Lower leg skin (tissue), 4 donors: ENCODE data around the gene RAD23B. TPM values are rescaled to one million over a fixed set of nuclear protein-coding genes. Genes with fewer than 3 reads are reported as not detected.
A peak's percentile ranks its signal among the peaks of the same experiment; 100 is the strongest.

ENCODE experiments used
- DNase-seq, 2 donors: peaks; one replicate each; pipeline ENCODE4 v3.0.0-alpha.2; 2019; ENCODE audit warnings: low spot score in 2 of 2
- H3K4me3 ChIP-seq: fragments of 200-600 bp; sonication (generic); 2 replicates; pipeline ENCODE4 v1.5.1; 2017; ENCODE audit warnings: mild to moderate bottlenecking, low read depth; ENCODE audit not compliant: poor library complexity, severe bottlenecking
- POLR2A ChIP-seq, 2 donors: fragments of 450-650 bp; IDR thresholded peaks; one replicate each; pipeline ENCODE4 v1.6.1; 2016 to 2017; ENCODE audit warnings: antibody characterized with exemption in 2 of 2, mild to moderate bottlenecking in 1 of 2, moderate library complexity in 1 of 2
- WGBS, 2 donors: methylation state at CpG; one replicate each; pipeline ENCODE4 v1.1.5; 2018; 5-methylcytosine and 5-hydroxymethylcytosine counted together
- intact Hi-C: fragments of 100-400 bp; cut with DNase I; formaldehyde crosslinking; loops from one replicate; pipeline ENCODE4 v1.15.0; 2023; ENCODE audit warnings: low total_unique reads
- total RNA-seq, 4 donors: library from RNA; depleted of rRNA; stranded (reverse); fragments of >200 nt; gene quantifications; one replicate each; pipeline ENCODE4 v1.1.0, GENCODE V29; 2016
- TF ChIP-seq, protein P1 (sequence below), 3 donors: fragments of 450-650 bp; IDR thresholded peaks; one replicate each; pipeline ENCODE4 v1.5.1; 2016; ENCODE audit warnings: antibody characterized with exemption in 3 of 3, mild to moderate bottlenecking in 3 of 3, moderate library complexity in 2 of 3

The RAD23B gene
- total RNA-seq, 4 donors from 2014 or later = 88.6 to 136 (median 114) TPM

DNA sequence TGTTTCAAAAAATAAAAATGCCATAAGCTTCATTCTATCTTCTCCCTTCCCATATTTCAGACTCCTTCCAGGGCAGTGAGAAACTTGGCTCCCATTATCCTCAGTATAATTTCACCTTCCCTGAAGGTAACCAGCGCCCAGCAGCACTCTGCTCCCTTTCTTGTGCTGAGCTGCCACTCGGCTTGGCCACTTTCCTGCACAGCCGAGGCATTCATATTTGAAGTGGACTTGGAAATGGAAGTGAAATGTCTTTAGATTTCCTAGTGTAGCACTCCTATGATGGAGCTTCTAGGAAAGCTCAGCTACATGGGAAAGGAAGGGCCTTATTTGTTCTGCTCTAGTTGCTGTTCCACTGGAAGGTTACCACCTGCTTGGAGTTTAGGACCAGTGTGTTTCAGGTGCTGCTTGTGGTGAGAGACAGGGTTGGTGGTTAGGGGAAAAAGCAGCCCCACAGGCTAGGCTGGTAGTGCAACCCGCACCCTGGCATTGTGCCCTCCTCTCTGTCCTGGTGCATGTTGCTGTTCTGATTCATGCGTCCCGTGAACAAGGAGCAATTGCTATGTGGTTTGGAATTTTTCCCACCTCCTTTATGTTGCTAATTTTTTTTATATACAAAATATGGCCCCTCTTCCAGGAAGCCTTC is 53.8 kb downstream of the RAD23B start:
- TF ChIP-seq, protein P1, sequence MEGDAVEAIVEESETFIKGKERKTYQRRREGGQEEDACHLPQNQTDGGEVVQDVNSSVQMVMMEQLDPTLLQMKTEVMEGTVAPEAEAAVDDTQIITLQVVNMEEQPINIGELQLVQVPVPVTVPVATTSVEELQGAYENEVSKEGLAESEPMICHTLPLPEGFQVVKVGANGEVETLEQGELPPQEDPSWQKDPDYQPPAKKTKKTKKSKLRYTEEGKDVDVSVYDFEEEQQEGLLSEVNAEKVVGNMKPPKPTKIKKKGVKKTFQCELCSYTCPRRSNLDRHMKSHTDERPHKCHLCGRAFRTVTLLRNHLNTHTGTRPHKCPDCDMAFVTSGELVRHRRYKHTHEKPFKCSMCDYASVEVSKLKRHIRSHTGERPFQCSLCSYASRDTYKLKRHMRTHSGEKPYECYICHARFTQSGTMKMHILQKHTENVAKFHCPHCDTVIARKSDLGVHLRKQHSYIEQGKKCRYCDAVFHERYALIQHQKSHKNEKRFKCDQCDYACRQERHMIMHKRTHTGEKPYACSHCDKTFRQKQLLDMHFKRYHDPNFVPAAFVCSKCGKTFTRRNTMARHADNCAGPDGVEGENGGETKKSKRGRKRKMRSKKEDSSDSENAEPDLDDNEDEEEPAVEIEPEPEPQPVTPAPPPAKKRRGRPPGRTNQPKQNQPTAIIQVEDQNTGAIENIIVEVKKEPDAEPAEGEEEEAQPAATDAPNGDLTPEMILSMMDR (IDR thresholded peaks at IDR 0.05) = no peak
- no peak for TF ChIP-seq POLR2A (IDR thresholded peaks at IDR 0.05)

DNA sequence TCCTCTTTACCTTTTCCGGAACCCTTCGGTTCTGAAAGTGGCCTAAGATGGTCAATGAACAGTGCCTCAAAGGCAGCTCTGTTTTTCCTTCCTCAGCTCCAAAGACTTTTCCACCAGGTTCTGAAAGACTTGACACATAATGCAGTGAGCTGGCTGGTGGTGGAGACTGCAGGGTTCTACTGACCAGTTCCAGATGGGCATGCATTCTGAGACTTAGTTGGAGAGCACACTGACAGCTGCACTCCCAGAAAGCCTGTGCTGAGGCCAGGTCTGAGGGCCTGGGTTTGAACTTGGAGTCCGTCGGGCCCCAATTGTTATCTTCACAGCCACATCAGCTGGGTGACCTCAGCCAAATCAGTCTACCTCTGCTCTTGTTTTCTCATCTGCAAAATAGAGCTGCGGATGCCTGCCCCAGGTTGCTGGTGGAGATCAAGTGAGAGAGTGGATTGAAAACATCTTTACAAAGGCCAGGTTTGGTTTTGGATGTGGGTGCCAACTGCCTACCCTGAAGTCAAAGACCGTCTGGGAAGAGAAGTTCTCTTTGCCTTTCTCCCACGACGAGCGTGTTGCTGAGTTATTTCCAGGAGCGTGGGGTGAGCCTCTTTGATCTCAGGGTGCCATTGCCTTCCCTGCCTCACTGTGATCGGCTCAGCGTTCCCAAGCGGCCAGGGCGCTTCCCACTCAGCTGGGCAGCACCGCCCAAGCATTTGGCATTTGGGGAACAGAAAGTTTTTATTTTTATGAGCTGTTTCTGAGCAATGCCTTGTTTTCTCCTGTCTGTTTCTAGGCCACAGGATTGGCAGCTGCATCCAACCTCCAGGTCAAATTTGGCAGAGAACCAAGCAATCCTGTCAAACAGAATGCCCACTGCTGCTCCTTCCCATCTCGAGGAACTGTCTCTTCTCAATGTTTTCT is 54.9 kb downstream of the RAD23B start:
- H3K4me3 ChIP-seq = no peak overlapping the region
- DNase-seq = no peak
- 34 to 35% methylated on average over 16 of the region's 16 CpGs for WGBS, 2 donors
- intact Hi-C loops = no loop called here
- TF ChIP-seq POLR2A (IDR thresholded peaks at IDR 0.05) = no peak
- TF ChIP-seq, protein P1 (IDR thresholded peaks at IDR 0.05) = no peak

More for the DNA sequence above, 53.8 kb downstream of the RAD23B start:
- 37 to 47% methylated on average over 6 of the region's 6 CpGs for whole genome bisulfite sequencing, 2 donors
- DNase-seq = peak; percentile 71 to 93
- H3K4me3 ChIP-seq = no peak overlapping the region
- intact Hi-C loops = no loop called here

DNA sequence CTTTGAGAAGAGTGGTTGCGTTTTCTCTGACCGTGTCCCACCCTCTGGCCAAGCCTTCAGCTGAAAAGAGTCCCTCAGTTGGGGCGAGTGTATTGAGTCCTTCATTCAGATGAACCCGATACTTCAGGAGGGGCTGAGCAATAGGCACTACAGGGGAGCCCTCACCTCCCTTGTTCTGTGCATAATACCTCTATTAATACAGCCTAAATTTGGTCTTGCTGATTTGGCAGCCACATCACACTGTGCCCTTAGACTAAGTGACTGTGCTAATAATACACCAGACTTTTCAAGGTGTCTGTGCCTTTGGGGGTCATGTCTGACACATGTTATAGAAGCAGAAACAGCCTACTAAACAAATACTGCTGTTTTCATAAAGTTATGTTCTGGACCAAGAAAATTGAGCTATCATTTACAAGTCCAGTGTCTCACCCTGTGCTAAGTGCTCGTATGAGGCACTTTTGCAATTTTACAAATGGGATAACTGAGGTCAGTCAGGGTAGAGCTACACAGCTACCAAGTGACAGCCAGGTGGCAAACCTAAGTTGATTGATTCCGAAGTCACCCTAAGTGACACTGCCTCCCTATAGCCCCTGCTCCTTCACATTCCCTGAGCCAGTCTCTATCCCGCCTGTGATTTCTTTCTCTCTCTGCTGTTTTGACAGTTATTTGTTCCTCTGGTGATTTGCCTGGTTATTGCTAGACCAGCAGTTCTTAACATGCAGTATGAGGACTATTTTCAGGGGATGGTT is 56.0 kb downstream of the RAD23B start:
- no peak overlapping the region for H3K4me3 ChIP-seq
- TF ChIP-seq POLR2A (IDR thresholded peaks at IDR 0.05) = no peak
- TF ChIP-seq, protein P1 (IDR thresholded peaks at IDR 0.05) = no peak
- intact Hi-C loops = no loop called here
- 94 to 96% methylated on average over 7 of the region's 7 CpGs for WGBS, 2 donors
- DNase-seq = no peak

DNA sequence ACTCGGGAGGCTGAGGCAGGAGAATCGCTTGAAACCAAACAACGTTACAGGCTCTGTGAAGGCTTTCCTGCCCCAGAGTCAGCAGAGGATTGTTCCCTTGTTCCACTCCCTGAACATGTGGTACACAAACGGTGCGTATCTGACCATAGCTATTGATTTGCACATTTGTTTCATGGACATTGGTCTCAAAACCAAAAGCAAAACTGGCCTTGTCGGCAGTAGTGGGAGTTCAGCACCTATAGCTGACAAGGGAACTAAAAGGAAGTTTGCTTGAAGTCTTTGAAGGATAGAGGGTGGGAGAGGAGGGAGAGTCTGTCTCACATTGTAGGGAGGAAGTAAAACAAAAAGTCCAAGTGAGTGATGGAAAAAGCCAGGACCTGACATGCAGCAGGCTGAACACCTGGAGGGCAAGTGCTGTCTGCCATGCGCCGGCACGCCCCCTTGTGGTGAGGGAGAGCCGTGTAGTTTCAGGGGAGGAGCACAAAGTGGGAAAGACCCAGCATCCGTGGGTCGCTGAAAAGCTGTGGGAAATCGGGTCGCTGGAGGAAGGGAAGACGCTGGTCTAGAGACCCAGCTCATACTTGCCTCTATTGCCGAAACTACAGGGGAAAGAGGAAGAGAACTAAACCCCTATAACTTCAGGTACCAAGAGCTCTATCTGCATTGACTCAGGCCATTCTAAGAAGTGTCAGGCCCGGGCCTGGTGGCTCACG is 58.0 kb downstream of the RAD23B start:
- 36% methylated on average over 18 of the region's 18 CpGs for whole genome bisulfite sequencing, 2 donors
- H3K4me3 ChIP-seq = no peak overlapping the region
- TF ChIP-seq, protein P1 (IDR thresholded peaks at IDR 0.05) = peak in 1 of 3 donors; percentile 10
- no peak for TF ChIP-seq POLR2A (IDR thresholded peaks at IDR 0.05)
- peak; percentile 67 to 95 for DNase-seq
- intact Hi-C loops = no loop called here

DNA sequence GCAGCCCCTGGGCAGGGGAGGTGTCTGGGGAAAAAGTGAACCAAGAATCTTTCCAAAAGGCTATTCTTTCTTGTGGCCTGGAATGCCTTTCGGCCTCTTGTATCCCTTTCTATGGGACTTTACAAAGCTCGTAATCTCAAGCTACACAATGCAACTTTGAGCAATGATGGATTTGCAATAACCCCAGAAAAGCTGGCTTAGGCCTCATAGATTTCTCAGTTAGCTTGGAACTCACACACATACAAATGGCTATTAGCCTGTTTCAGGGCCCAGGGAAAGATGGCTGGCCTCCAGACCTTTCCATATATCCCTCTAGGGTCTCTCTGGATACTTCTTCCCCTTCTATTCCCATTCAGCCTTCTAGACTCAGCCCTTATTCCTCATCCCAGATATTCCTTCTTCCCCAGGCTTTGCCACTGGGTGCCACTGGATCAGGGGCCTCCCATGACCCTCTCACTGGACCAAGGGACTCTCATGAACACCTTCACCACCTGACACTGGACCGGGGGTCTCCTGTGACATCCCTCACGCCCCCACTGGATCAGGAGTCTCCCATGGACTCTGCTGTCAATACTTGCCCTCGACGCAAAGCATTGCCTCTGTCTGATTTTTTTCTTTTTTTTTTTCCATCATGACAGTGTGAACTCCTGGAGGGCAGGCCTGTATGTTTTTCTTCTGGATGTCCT is 59.5 kb downstream of the RAD23B start:
- intact Hi-C loops = no loop called here
- no peak overlapping the region for H3K4me3 ChIP-seq
- TF ChIP-seq POLR2A (IDR thresholded peaks at IDR 0.05) = no peak
- TF ChIP-seq, protein P1 (IDR thresholded peaks at IDR 0.05) = no peak
- DNase-seq = no peak
- WGBS, 2 donors = 92 to 96% methylated on average over 6 of the region's 6 CpGs
